ENCODE data around the gene ITGB3. TPM values are rescaled to one million over a fixed set of nuclear protein-coding genes. Genes with fewer than 3 reads are reported as not detected.
"Not testable (repeated sequence)": the region's sequence is repeated elsewhere in the genome, so short reads cannot be mapped to it uniquely, and the experiment has no call there.

The ITGB3 gene
- total and polyA plus RNA-seq, 8 donors: 9.4 to 12.0 (median 10.6) TPM

DNA sequence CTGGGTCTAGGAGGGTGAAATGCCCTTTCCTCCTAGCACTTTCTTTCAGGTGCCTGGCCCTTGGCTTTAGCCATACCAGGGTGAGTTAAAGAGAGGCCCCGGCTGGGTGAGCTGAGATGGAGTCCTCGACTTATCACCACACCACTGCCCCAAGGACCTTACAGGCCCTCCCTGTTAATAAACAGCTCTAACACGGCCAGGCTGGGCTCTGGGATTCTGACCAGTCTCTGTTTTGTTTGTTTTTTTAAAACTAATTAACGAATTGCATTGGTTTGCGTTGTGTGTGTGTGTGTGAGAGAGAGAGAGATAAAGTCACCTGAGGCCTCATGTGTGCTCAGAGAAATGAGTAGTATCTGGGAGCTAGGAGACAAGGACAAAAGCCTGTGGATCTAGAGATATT, 30.2 kb upstream of the ITGB3 start:
- ATAC-seq: no peak
- H3K27me3 ChIP-seq: no peaks in the 10 kb centered on the region
- H3K4me1 ChIP-seq: peaks cover 19 to 32% of the 10 kb centered on the region in 2 donors
- H3K4me3 ChIP-seq: no peak overlapping the region
- intact Hi-C loops (cut with DNase I): no loop called here
- H3K9me3 ChIP-seq: no peaks in the 10 kb centered on the region
- no peak for DNase-seq
- TF ChIP-seq, protein P1, sequence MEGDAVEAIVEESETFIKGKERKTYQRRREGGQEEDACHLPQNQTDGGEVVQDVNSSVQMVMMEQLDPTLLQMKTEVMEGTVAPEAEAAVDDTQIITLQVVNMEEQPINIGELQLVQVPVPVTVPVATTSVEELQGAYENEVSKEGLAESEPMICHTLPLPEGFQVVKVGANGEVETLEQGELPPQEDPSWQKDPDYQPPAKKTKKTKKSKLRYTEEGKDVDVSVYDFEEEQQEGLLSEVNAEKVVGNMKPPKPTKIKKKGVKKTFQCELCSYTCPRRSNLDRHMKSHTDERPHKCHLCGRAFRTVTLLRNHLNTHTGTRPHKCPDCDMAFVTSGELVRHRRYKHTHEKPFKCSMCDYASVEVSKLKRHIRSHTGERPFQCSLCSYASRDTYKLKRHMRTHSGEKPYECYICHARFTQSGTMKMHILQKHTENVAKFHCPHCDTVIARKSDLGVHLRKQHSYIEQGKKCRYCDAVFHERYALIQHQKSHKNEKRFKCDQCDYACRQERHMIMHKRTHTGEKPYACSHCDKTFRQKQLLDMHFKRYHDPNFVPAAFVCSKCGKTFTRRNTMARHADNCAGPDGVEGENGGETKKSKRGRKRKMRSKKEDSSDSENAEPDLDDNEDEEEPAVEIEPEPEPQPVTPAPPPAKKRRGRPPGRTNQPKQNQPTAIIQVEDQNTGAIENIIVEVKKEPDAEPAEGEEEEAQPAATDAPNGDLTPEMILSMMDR (IDR thresholded peaks at IDR 0.05): no peak
- H3K27ac ChIP-seq: peak overlapping the region in 1 of 2 donors; percentile 78
- no peaks in the 10 kb centered on the region for H3K36me3 ChIP-seq

DNA sequence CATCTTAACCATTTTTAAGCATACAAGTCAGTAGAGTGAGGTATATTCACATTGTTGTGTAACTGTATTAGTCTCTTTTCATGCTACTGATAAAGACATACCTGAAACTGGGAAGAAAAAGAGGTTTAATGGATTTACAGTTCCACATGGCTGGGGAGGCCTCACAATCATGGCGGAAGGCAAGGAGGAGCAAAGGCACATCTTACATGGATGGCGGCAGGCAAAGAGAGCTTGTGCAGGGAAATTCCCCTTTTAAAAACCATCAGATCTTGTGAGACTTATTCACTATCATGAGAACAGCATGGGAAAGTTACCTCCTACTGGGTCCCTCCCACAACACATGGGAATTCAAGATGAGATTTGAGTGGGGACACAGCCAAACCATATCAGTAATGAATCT, 29.6 kb upstream of the ITGB3 start:
- Histone ChIP-seq H3K4me1 (peaks cover 19 to 32% of the 10 kb centered on the region in 2 donors), H3K27ac (peak overlapping the region in 1 of 2 donors; percentile 78)
- intact Hi-C loops (cut with DNase I); H3K27me3 ChIP-seq; H3K4me3 ChIP-seq; H3K9me3 ChIP-seq; ATAC-seq; H3K36me3 ChIP-seq; DNase-seq: not testable (repeated sequence)

DNA sequence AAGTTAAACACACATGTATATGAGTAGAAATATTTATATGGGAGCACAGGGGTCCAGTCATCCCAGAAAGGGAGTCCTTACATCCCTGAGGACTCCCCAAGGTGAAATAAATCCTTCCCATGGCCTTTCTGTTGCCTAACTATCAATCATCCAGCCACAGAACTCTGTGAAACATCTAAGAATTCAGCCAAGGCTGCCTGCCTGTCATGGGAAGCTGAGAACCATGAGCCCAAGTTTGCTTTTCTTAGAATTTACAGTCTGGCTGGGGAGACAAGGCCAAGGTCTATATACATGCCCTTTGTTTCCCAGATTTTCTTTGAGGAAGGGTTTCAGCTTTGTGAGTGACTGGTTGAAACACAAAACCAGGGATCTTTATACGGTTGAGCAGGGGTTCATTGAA, 28.7 kb upstream of the ITGB3 start:
- DNase-seq (no peak), ATAC-seq (no peak)
- Histone ChIP-seq H3K27ac (peak overlapping the region; percentile 78 to 80), H3K9me3 (no peaks in the 10 kb centered on the region), H3K4me1 (peaks cover 19 to 39% of the 10 kb centered on the region in 2 donors), H3K36me3 (no peaks in the 10 kb centered on the region), H3K4me3 (no peak overlapping the region), H3K27me3 (no peaks in the 10 kb centered on the region)
- TF ChIP-seq, protein P1 (IDR thresholded peaks at IDR 0.05): no peak
- intact Hi-C loops (cut with DNase I): no loop called here

DNA sequence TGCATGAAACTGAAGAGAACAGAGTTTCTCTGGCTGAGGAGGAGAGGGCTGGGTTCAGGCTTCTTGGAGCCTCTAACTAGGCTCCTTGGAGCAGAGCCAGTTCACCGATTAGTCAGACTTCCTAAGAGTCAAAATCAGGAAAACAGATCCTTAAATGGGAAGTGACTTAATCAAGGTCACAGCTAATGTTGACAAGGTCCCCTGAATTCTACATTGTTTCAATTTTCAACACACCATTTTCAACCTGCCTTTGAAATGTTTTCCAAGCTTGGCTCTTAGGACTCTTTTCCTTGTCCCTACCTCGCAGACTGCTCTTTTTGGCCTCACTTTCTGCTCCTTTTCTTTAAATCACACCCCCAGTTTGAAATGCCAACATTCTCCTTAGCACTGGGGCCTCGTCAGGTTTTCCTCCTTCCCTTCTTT, 28.2 kb upstream of the ITGB3 start:
- intact Hi-C loops (cut with DNase I): no loop called here
- Histone ChIP-seq H3K27me3 (no peaks in the 10 kb centered on the region), H3K9me3 (no peaks in the 10 kb centered on the region), H3K36me3 (no peaks in the 10 kb centered on the region), H3K4me3 (no peak overlapping the region), H3K27ac (peak overlapping the region; percentile 78 to 80), H3K4me1 (peaks cover 19 to 44% of the 10 kb centered on the region in 2 donors)
- DNase-seq: peak in 2 of 4 donors; percentile 31 to 72
- TF ChIP-seq, protein P1 (IDR thresholded peaks at IDR 0.05): no peak
- peak; percentile 61 for ATAC-seq

DNA sequence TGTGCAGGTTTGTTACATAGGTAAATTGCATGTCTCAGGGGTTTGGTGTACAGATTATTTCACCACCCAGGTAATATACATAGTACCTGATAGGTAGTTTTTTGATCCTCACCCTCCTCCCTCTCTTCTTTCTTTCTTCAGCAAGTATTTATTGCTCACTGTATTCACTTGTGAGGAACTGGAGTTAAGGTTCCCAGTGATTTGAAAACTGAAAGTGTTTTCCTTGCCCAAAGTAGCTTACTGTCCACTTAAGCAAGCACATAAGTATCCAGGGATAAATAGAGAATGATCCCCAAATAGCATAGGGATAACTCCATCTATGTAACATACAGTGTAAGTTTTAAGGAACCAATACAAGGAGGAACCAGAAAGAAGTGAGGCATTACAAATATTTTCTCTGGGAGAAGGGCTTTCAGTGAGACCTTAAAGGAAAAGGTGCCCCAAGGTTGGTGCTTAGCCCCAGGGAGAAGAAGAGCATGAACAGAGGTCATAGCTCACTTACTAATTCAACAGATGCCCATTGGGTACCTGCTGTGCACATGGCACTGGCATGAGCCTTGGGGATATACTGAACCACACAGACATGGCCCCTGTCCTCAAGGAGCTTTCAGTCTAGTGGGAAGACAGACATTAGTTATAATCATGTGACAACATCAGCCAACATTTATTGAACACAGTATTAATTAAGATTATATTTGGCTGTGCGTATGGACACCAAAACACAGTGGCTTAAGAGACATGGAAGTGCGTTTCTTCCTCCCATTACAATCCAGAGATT, 27.5 kb upstream of the ITGB3 start:
- peak overlapping the region; percentile 78 to 80 for H3K27ac ChIP-seq
- intact Hi-C loops (cut with DNase I): no loop called here

More for the DNA sequence above, 27.5 kb upstream of the ITGB3 start:
- TF ChIP-seq, protein P1 (IDR thresholded peaks at IDR 0.05): no peak
- DNase-seq (no peak), ATAC-seq (peak; percentile 3)
- Histone ChIP-seq H3K4me1 (peaks cover 19 to 47% of the 10 kb centered on the region in 2 donors), H3K4me3 (no peak overlapping the region), H3K9me3 (no peaks in the 10 kb centered on the region), H3K27me3 (no peaks in the 10 kb centered on the region), H3K36me3 (no peaks in the 10 kb centered on the region)
